ENCODE data around the gene GOLGA1.

GOLGA1 gene

GRCh38 chr9:124881138-124881743 is 59.6 kb downstream of the GOLGA1 start:
- no peak for DNase-seq

DNA sequence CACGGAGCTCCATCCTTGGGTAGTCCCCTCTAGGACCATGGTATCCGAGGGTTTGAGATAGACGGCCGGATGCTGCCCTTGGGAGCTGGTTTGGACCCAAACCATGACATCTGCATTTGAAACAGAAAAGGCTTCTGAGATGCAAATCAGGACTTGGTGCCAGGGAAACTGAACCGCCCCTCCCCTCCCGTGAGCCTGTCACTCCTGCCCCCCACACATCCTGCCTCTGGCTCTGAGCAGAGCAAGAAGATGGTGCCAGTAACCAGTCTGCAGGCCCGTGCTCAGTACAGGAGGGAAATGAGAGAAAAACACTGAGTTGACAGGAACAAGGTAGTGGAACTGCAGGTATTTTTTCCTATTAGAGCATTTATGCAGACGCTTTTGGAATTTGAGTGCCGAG is 60.4 kb downstream of the GOLGA1 start:
- DNase-seq = no peak

DNA sequence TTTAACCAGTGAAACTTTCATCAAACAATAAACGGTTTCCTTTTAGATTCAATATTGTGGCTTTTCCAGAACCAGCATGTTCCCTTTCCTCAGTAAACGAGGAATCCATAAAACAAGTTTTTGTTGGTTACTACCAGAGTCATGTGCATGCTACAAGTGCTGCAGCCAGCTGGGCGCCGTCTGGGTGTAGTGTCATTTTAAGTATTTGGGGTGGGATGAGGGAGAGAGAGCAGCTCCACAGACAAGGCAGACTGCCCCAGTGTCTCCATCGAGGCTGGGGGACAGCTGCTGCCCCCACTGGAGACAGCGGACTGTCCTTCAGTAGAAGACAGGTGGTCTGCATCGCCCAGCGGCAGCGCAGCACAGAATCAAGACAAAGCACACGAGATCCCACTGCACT is 61.7 kb downstream of the GOLGA1 start:
- DNase-seq = no peak

- no peak for DNase-seq
Measured at GRCh38 chr9:124878518-124878917, 62.4 kb downstream of the GOLGA1 start.

DNA sequence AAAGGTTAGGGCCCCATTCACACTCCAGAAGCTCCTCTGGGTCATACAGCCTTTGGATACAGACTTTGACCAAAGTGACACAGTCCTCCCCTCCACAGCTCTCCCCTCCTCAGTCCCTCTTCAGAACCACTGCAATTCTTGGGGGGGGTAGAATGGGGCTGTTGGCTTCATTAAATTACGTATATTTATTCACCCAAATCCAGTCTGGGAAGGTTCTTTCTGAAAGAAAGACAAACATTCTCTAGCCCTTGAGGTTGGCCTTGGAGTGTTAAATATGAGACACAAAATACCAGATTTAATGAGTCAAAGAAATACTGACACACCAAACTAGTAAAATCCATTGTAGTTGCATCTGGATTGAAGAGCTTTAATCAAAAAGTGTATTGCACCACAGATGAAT is 62.9 kb downstream of the GOLGA1 start:
- DNase-seq = no peak

DNA sequence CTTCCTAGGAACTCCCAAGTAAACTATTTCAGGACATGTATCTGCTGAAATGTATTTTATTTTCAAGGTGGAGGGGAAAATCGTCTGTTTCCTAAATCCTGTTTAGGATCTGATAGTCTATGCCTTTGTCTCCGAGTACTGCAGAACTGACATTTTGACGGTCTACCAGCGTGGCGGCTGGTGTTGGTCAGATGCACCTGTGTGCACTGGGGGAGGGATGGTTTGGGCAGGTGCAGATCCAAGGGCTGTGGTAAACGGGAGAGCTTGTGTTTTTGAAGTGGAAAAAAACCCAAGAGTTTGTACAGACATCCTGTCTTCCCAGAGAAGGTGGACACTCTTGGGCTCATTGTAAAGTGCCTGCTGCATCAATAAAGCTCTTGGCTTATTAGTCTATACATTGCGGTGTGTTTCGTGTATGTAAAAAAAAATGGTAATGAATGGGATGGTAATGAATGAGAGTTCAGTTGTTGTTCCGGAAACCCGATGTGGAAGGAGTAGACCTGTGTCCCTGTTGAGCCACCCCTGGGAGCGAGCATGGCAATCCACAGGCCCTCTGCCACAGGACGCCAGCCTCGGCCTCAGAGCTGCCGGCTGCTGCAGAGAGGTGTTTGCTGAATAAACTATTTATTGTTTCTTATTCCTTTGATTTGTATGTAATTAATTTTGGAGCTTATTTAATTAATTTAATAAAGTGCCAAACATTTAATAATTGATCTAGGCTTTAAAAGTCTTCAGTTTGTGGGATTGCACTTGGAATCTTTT is 63.7 kb downstream of the GOLGA1 start:
- no peak for DNase-seq

DNA sequence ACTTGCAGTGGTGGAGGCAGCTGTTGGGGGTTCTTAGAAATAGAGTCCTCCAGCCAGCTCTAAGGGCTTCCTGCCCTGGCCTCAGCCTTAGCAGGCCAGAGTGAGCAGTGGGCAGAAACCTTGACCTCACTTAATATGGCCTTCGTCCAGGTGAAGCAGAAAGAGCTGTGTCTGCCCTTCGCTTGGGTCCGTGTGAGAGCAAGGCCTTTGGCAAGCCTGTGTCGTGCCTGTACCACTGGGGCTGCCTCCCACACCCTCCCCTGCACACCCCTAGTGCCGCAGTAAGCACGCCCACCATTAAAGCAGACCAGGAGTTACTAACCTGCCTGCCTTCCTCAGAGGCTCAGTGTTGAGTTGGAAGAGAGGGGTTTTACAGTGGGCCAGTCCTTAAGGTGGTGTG is 65.4 kb downstream of the GOLGA1 start:
- DNase-seq = no peak

DNA sequence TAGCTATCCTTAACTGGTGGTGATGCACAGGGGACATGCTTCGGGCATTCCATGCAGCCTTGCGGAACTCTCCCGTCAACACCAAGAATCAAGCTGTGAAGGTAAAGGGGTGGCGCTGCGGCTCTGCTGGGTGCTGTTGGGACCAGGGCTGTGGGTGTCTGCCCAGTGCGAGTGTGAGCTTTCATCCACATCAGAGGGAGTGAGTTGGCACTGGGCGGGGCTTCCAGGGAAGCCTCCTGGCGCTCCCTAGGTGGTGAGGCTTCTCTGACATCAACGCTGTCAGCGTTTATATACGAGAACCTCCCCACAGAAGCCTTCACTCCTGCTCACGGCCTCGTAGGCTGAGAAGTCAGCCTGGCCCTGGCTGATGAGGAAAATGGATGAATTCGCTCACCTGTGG is 67.2 kb downstream of the GOLGA1 start:
- no peak for DNase-seq

- no peak for DNase-seq
Measured at GRCh38 chr9:124871156-124871561, 69.7 kb downstream of the GOLGA1 start.

DNA sequence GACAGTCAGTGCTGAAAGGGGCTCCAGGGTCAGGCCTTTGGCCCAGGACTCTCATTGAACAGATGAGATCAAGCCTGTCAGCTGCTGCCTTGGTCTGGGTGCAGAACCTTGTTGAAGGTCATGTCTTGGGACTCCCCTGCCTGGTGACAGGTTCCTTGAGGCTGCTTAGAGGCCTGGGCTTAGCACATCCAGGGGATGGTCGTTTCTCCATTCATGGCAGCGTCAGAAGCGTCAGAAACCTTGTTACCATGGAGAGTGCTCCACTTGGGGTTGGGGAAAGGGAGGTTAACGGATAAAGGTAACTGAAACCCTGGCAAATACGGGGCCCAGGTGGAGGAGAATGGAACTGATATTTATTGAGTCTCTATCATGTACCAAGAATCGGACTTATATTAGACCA is 70.2 kb downstream of the GOLGA1 start:
- no peak for DNase-seq

GRCh38 chr9:124869986-124870560 is 70.8 kb downstream of the GOLGA1 start:
- DNase-seq = peak; percentile 42 to 94 (median 60)

DNA sequence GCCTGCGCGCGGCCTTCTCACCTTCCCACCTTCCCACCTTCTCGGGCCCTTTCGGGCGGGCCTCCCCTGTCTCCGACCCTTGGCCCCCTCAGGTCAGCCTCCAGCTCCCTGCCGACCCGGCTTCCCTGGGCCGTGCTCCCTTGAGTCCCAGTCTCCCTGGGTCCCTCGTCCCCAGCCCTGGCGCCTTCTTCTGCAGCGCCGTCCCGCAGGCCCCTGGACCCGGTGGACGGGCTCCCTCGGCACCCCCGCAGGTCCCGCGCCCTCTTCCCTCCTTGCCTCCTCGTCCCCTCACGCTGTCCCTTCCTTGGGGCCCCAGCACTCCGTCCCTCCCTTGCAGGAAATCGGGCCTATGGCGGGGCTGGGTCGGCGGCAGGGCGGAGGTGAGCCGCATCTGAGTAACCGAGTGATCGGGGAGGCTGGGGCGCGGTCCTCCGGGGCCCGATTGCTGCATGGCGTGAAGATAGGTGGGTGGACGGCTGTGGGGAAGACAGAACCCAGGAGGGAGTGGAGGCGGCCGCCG is 71.4 kb downstream of the GOLGA1 start:
- DNase-seq = peak in 4 of 5 donors; percentile 33 to 39 (median 38)

- DNase-seq = peak; percentile 83 to 92 (median 85)
Measured at GRCh38 chr9:124868511-124869465, 72.1 kb downstream of the GOLGA1 start.

DNA sequence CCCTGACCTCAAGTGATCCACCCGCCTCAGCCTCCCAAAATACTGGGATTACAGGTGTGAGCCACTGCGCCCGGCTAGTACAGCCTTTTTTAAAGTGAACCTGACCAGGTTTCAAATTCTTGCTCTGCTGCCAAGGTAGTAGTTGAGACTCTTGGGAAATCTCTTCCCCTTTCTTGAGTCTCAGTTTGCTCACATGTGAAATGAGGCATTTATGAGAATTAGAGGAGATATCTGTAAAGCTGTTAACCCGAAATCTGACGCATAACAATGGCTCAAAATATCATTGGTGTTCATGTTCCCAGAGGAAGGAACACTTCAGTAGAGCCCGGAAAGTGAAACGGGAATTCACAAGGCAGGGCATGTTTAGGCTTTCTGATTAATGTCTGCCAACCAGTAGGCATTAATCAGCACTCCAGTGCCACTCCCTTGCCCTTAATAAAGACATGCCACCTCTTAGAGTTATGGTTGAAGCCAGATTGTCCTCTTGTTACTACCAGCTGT is 77.5 kb downstream of the GOLGA1 start:
- no peak for DNase-seq

DNA sequence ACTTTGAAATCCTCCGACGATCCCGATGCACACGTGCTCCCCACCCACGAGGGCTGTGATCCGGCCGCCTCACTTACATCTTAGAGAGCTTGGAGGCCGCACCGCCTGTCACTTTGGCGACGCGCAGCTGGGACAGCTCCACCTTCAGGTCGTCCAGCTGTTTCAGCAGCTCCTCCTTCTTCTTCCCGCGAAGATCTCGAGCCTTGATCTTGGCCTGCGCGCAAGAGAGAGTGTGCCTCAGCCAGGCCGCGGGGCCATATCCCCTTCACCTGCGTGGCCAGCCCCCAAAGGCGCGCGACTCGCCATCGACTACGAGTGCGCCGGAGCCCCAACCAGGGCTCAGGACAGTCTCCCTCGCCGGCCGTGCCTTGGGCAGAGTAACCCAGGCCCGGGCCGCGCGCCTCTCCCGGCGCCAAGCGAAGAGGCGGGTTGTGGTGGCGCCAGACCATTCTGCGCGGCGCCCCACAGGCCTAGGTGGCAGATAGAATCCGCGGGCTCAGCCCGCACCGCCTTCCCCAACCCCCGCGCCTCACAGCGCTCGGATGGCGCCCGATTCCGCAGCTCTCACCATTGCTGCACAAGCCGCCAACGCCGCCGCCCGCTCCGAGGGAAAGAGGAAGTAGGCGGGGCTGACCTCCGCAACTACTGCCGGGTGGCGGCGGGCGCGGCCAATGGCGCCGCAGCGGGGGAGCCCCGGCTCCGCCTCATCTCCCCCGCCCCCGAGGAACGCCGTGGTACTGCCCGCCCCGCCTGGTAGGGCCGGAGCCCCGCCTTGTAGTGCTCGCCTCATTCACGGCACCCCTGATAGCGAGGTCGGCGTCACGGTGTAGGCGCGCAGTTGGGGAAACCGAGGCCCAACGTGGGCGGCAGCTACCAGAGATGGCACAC is 79.3 kb downstream of the GOLGA1 start, which contains the start of the genes ARPC5L and RPL35:
Gene ARPC5L, plus strand, starts transcription at position 789 of the 888 bp plus-strand sequence. CDS start 7,161 bp downstream, outside the sequence.
Gene RPL35, minus strand, starts transcription at position 616 of the 888 bp plus-strand sequence. Its CDS starts 45 bp downstream, at position 571.
- peak; percentile 91 to 96 (median 94) for DNase-seq

- no peak for DNase-seq
Measured at GRCh38 chr9:124860582-124861341, 80.1 kb downstream of the GOLGA1 start.

DNA sequence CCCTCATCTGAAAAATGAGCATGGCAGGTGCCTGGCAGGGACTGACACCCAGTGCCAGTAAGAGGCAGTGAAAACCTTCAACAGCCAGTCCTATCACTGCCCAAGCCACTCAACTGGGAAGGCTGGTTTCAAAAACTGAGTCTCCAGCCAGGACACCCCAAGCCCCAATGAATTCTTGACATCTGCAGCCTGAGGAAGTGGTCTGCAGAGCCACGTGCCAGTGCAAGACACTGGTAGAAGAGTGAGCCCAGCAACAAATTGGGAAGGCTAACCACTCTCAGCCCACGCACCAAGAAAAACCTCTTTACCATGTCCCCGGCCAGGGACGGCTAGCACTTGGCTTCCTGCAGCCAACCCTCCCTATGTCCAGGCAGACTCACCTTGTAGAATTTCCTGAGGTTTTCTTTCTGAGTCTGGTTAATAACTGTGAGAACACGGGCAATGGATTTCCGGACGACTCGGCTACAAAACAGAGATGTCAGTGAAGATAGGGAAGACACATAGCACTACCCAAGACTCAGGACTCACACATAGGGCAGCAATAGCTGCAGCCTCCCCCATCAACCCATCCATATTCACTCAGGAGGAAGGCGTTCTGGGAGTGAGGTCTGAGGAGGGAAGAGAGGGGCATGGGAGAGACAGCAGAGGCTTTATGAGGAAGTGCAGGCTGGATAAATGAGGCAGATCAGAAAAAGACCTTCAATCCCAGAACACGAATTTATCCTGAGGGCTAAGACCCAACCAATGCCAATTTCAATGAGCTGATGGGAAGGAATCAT is 80.9 kb downstream of the GOLGA1 start:
- DNase-seq = no peak

DNA sequence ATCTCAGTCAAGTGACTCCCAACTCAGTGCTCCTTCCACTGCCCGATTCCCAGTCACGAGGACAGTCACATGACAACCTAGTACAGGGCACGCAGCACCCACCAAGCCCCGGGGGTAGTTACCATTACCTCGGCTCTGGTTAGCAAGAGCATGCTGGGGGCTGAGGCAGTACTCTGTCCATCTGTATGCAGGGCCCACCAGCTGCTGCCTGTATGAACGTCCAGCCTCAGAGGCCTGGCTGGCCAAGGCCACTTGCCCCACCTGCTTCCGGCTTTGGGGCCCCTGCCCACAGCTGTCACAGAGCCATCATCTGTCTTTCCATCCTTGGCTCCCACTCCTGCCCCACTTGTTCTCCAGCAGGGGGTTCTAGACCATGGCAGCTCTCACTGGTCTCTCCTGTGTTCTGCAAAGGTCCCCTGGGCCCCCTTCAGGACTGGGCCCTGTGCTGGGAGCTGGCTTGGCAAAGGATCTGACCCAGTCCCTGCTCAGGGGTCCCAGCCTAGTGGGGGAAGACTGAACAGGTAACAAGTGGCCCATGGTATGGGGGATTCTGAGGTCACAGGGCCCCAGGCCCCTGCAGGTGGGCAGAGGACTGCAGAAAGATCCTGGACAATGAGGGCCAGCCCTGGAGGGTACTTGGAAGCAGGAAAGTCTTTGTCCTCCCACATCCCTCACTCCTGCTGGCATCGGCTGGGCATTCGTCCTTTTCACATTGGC is 82.4 kb downstream of the GOLGA1 start:
- no peak for DNase-seq
